ENCODE data around the gene NBL1.
"Not testable (repeated sequence)": the region's sequence is repeated elsewhere in the genome, so short reads cannot be mapped to it uniquely, and the experiment has no call there.

The NBL1 gene

GRCh38 chr1:19621274-19621950, 22.7 kb upstream of the NBL1 start:
- DNase-seq (ENCODE audit: low read depth, low spot score), result no peak

- DNase-seq (ENCODE audit: low read depth, low spot score), result no peak
These were observed 21.9 kb upstream of the NBL1 start for GRCh38 chr1:19622204-19622603.

GRCh38 chr1:19623523-19623922, 20.6 kb upstream of the NBL1 start:
- no peak for DNase-seq (ENCODE audit: low read depth, low spot score)

GRCh38 chr1:19625291-19625937, 18.7 kb upstream of the NBL1 start:
- no peak for DNase-seq (ENCODE audit: low read depth, low spot score)

GRCh38 chr1:19628879-19629278, 15.2 kb upstream of the NBL1 start:
- DNase-seq (ENCODE audit: low read depth, low spot score), result no peak

GRCh38 chr1:19629357-19629756, 14.8 kb upstream of the NBL1 start:
- DNase-seq (ENCODE audit: low read depth, low spot score), result no peak

GRCh38 chr1:19630192-19630591, 13.9 kb upstream of the NBL1 start:
- DNase-seq (ENCODE audit: low read depth, low spot score), result not testable (repeated sequence)

GRCh38 chr1:19630720-19631395, 13.3 kb upstream of the NBL1 start:
- no peak for DNase-seq (ENCODE audit: low read depth, low spot score)

GRCh38 chr1:19632211-19632610, 11.9 kb upstream of the NBL1 start:
- DNase-seq (ENCODE audit: low read depth, low spot score), result no peak

- no peak for DNase-seq (ENCODE audit: low read depth, low spot score)
These were observed 11.0 kb upstream of the NBL1 start for GRCh38 chr1:19633106-19633505.

- DNase-seq (ENCODE audit: low read depth, low spot score), result not testable (repeated sequence)
These were observed 9.0 kb upstream of the NBL1 start for GRCh38 chr1:19635064-19635463.

- DNase-seq (ENCODE audit: low read depth, low spot score), result no peak
These were observed 8.5 kb upstream of the NBL1 start for GRCh38 chr1:19635646-19636045.

- no peak for DNase-seq (ENCODE audit: low read depth, low spot score)
These were observed 8.0 kb upstream of the NBL1 start for GRCh38 chr1:19636065-19636464.

GRCh38 chr1:19636749-19637148, 7.4 kb upstream of the NBL1 start:
- not testable (repeated sequence) for DNase-seq (ENCODE audit: low read depth, low spot score)

- DNase-seq (ENCODE audit: low read depth, low spot score), result no peak
These were observed 6.5 kb upstream of the NBL1 start for GRCh38 chr1:19637606-19638005.

- not testable (repeated sequence) for DNase-seq (ENCODE audit: low read depth, low spot score)
These were observed 4.9 kb upstream of the NBL1 start for GRCh38 chr1:19639228-19639627.

GRCh38 chr1:19639999-19640362, 4.1 kb upstream of the NBL1 start:
- DNase-seq (ENCODE audit: low read depth, low spot score), result no peak

GRCh38 chr1:19640363-19641316, 3.5 kb upstream of the NBL1 start:
- DNase-seq (ENCODE audit: low read depth, low spot score), result no peak

- no peak for DNase-seq (ENCODE audit: low read depth, low spot score)
These were observed 990 bp upstream of the NBL1 start for GRCh38 chr1:19643121-19643520.

GRCh38 chr1:19644395-19644680, 227 bp downstream of the NBL1 start:
- DNase-seq (ENCODE audit: low read depth, low spot score), result no peak

- no peak for DNase-seq (ENCODE audit: low read depth, low spot score)
These were observed 735 bp downstream of the NBL1 start for GRCh38 chr1:19644681-19645410.
